Cardiac fibroblast (primary cell): ENCODE results near the gene CST9.

Source experiments
- DNase-seq, 2 donors: peaks; one replicate each; pipeline versions ENCODE4 v3.0.0 to v3.0.0-alpha.2; 2010; ENCODE audit warnings: low read depth in 2 of 2
- H3K4me3 ChIP-seq, 2 donors: replicated peaks in 1 of 2; 1 replicate in 1 of 2; 2 replicates in 1 of 2; pipeline ENCODE4 v1.5.1; 2011; ENCODE audit warnings: low read depth in 2 of 2, low read length in 2 of 2, mild to moderate bottlenecking in 2 of 2, moderate library complexity in 1 of 2
- TF ChIP-seq, protein P1 (sequence below): IDR thresholded peaks from one replicate; pipeline ENCODE4 v1.5.1; 2011; ENCODE audit warnings: low read depth, mild to moderate bottlenecking, low read length, inconsistent platforms

CST9 gene

DNA sequence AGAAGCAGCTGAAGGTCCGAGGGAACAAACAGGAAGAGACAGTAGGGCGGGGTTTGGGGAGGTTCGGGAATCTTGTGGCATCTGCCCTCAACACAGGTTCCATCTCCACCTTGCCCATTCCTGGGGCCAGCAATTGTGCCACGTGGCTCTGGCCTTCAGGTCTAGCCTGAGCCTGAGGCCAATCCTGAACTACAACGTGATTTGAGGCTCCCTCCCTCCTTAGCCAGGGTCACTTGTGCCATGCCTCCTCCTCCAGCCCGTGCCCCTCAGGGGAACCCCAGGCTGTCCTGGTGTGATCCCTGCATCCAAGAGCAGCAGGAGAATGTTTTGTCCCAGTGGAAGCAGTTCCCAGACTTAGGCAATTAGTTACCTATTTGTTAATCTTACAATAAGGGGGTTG is 3.0 kb downstream of the CST9 start:
- TF ChIP-seq, protein P1, sequence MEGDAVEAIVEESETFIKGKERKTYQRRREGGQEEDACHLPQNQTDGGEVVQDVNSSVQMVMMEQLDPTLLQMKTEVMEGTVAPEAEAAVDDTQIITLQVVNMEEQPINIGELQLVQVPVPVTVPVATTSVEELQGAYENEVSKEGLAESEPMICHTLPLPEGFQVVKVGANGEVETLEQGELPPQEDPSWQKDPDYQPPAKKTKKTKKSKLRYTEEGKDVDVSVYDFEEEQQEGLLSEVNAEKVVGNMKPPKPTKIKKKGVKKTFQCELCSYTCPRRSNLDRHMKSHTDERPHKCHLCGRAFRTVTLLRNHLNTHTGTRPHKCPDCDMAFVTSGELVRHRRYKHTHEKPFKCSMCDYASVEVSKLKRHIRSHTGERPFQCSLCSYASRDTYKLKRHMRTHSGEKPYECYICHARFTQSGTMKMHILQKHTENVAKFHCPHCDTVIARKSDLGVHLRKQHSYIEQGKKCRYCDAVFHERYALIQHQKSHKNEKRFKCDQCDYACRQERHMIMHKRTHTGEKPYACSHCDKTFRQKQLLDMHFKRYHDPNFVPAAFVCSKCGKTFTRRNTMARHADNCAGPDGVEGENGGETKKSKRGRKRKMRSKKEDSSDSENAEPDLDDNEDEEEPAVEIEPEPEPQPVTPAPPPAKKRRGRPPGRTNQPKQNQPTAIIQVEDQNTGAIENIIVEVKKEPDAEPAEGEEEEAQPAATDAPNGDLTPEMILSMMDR = no peak
- H3K4me3 ChIP-seq = no peak overlapping the region
- DNase-seq = no peak

DNA sequence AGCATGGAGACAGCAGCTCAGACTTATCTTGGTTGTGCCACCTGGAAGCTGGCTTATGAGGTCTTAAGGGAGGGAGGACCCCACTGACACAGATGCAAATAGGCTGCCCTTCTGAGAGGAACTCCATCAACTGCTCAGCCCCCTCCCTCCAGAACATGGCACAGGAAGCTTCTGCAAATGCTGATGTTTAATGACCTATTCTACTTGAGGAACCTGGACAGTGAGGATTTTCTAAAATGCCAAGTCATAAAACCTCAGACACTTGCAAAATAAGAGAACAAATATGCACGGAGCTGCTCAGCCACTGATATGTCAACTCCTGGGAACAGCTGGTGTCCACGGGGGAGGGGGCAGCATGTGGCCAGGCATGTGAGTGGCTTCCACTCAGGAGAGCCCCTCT is 3.5 kb downstream of the CST9 start:
- DNase-seq = no peak
- TF ChIP-seq, protein P1 = no peak
- H3K4me3 ChIP-seq = no peak overlapping the region

DNA sequence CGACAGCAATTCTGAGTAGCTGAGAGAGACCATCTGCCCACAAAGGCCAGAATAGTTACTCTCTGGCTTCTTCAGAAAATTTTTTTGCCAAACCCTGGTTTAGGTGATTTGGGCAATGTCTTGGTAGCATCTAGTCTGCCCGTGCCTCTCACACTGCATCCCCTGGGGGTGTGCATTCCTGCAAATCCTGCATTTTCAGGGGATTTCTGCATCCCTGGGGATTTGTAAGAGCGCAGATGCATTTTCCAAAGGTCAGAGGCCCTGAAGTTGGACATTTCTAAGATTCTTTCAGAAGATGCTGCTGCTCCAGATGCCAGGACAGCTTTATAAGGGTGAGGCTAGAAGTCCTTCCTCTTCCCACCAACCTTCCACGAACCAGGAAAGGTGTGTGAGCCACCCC is 4.0 kb downstream of the CST9 start:
- H3K4me3 ChIP-seq = no peak overlapping the region
- TF ChIP-seq, protein P1 = no peak
- no peak for DNase-seq

DNA sequence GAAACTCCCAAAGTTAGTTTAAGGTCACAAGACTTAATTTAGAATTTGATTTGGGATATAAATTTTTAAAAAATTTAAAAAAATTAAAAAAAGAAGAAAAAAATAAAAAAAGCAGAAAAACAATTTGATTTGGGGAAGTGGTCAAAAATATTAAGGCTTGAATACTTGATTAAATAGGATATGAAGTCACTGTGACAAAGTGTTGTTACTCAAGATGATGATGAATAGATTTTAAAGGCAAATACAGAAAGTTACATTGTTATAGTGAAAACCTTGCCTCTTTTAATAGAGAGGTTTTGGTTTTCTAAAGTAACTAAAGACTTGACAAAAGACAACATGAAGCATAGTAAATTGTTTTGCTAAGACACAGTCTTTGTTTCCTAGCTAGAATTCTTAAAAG is 7.2 kb downstream of the CST9 start:
- TF ChIP-seq, protein P1 = no peak
- DNase-seq = no peak
- no peak overlapping the region for H3K4me3 ChIP-seq

DNA sequence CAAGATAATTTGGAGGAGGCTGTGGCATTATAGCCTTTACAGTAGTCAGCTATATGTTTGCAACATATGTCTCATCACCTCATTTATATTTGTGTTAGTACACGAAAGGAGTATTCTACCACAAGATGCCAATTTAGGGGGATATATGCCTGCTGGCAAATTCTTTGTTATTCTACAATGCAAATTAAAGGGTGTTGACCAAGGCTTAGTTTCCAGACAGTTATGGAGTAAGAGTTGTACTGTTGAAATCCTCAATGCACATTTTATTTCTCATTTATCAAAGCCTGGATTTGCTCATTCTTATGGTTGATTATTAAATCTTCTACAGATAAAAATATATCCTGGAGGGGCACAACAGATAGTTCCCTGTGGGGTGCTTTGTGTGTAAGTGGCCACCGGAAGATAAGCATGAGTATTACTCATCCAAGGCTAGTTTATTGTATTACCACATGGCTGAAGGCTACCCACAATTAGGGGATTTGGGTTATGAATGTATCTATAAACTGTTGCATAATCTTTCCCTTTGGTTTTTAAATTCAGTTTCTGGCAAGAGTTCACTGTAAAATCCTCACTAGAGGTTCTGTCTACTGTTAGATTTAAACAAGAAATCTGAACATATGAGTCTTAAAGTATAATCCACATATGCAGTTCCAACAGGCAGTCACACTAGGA is 9.0 kb downstream of the CST9 start:
- TF ChIP-seq, protein P1 = no peak
- peak in 1 of 2 donors; percentile 22 for DNase-seq
- H3K4me3 ChIP-seq = no peak overlapping the region

DNA sequence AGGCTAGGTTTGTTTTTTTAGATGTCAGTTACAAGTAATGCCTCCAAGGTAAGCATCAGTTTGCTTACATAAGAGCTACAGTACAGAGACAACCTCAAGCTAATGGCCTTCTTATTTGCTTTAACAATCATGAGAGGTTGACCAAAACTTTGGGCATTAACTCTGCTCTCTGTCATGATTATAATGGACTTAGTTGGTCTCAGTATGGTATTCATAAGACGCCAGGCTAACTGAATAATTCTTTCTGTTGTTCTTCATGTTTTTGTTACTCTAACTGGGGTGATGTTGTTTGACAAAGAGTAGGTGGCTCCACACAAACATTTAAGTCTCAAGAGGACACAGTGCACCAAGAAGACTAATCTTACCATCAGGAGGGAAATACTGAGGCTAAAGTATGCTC is 9.8 kb downstream of the CST9 start:
- TF ChIP-seq, protein P1 = no peak
- DNase-seq = no peak
- no peak overlapping the region for H3K4me3 ChIP-seq
